ENCODE data around the gene MTHFD2.

GRCh38 chr2:74239346-74239745, 40.9 kb downstream of the MTHFD2 start:
- TF ChIP-seq CTCF (IDR thresholded peaks at IDR 0.05; ENCODE audit: low read depth, low read length, poor library complexity, severe bottlenecking) (no peak), EZH2phosphoT487 (IDR thresholded peaks at IDR 0.05; ENCODE audit: borderline replicate concordance, low read length) (no peak)

Measured in DOHH2 (cell line).